IMR-90 (cell line): Measurements from ENCODE around the gene ASPG. TPM values are rescaled to one million over a fixed set of nuclear protein-coding genes. Genes with fewer than 3 reads are reported as not detected.

Experiments used
- ATAC-seq: fragments of 200-7000 bp; cut with Tn5 transposase; 2 replicates; pipeline ENCODE4 v1.9.1; 2020; ENCODE audit warnings: low read depth, mild to moderate bottlenecking, moderate library complexity
- BruUV-seq: library from RNA; stranded (reverse); fragments of 400-500 nt; replicated peaks from 2 replicates; lab custom pipeline; 2021; lab: Mats Ljungman, UMichigan
- CTCF ChIA-PET: fragments of 300-600 bp; formaldehyde crosslinking; extraction: SDS; loops from one replicate; lab custom pipeline; 2021; ENCODE audit warnings: antibody characterized with exemption; lab: Yijun Ruan, JAX
- POLR2A ChIA-PET: fragments of 300-600 bp; sonication (Branson Sonifier 250); formaldehyde crosslinking; loops from one replicate; lab custom pipeline; 2022; ENCODE audit warnings: antibody characterized with exemption; ENCODE audit not compliant: unreplicated experiment; lab: Charles Lee
- DNase-seq: peaks from one replicate; pipeline ENCODE4 v3.0.0; 2013
- H2AFZ ChIP-seq: replicated peaks from 2 replicates; pipeline ENCODE3; 2013; ENCODE audit warnings: low read length, mild to moderate bottlenecking; ENCODE audit not compliant: poor library complexity
- H2AK5ac ChIP-seq: 2 replicates; pipeline ENCODE4 v1.6.1; 2013; ENCODE audit warnings: low read depth, low read length, inconsistent platforms
- H2AK9ac ChIP-seq: replicated peaks from 2 replicates; pipeline ENCODE3; 2013; ENCODE audit warnings: mild to moderate bottlenecking, low read depth, low read length, moderate library complexity; ENCODE audit not compliant: poor library complexity
- H2BK120ac ChIP-seq: 2 replicates; pipeline ENCODE4 v1.6.1; 2013; ENCODE audit warnings: low read depth, low read length, inconsistent platforms
- H2BK15ac ChIP-seq: 3 replicates; pipeline ENCODE4 v1.6.1; 2013; ENCODE audit warnings: low read depth, low read length, inconsistent platforms
- H2BK20ac ChIP-seq: 2 replicates; pipeline ENCODE4 v1.6.1; 2013; ENCODE audit warnings: low read depth, mild to moderate bottlenecking, inconsistent platforms, low read length, moderate library complexity
- H2BK5ac ChIP-seq: 2 replicates; pipeline ENCODE4 v1.6.1; 2013; ENCODE audit warnings: mild to moderate bottlenecking, low read depth, low read length, inconsistent platforms; ENCODE audit not compliant: poor library complexity, severe bottlenecking
- H3K14ac ChIP-seq: replicated peaks from 2 replicates; pipeline ENCODE4 v1.6.1; 2013; ENCODE audit warnings: low read depth, low read length, inconsistent platforms
- H3K18ac ChIP-seq: 2 replicates; pipeline ENCODE4 v1.6.1; 2013; ENCODE audit warnings: low read depth, low read length, control low read depth
- H3K23ac ChIP-seq: 2 replicates; pipeline ENCODE4 v1.6.1; 2013; ENCODE audit warnings: low read depth, low read length, inconsistent platforms
- H3K27ac ChIP-seq: 2 replicates; pipeline ENCODE4 v1.5.1; 2013; ENCODE audit warnings: mild to moderate bottlenecking, control low read depth, low read length; ENCODE audit not compliant: insufficient read depth
- H3K27me3 ChIP-seq: 2 replicates; pipeline ENCODE4 v1.6.1; 2013; ENCODE audit warnings: low read length; ENCODE audit not compliant: control insufficient read depth, insufficient read depth
- H3K36me3 ChIP-seq: 2 replicates; pipeline ENCODE4 v1.6.1; 2013; ENCODE audit warnings: low read length, mixed read lengths; ENCODE audit not compliant: control insufficient read depth, insufficient read depth
- H3K4ac ChIP-seq: 2 replicates; pipeline ENCODE4 v1.6.1; 2013; ENCODE audit warnings: low read depth, low read length, inconsistent platforms
- H3K4me1 ChIP-seq: 2 replicates; pipeline ENCODE4 v1.6.1; 2013; ENCODE audit warnings: low read length, mixed read lengths; ENCODE audit not compliant: control insufficient read depth, insufficient read depth
- H3K4me2 ChIP-seq: 2 replicates; pipeline ENCODE4 v1.6.1; 2013; ENCODE audit warnings: low read depth, mild to moderate bottlenecking, control low read depth, low read length, moderate library complexity
- H3K4me3 ChIP-seq: 2 replicates; pipeline ENCODE4 v1.5.1; 2013; ENCODE audit warnings: low read depth, mild to moderate bottlenecking, control low read depth, low read length, moderate library complexity; ENCODE audit not compliant: insufficient read depth
- H3K56ac ChIP-seq: 2 replicates; pipeline ENCODE4 v1.6.1; 2013; ENCODE audit warnings: low read length, inconsistent platforms; ENCODE audit not compliant: insufficient read depth; ENCODE audit errors: extremely low read depth
- H3K79me1 ChIP-seq, 2 experiments: 2 replicates each; pipeline ENCODE4 v1.6.1; 2013; ENCODE audit warnings: low read length in 2 of 2, inconsistent platforms in 1 of 2, low read depth in 1 of 2
- H3K9ac ChIP-seq: 2 replicates; pipeline ENCODE4 v1.6.1; 2013; ENCODE audit warnings: low read depth, low read length, control low read depth
- H3K9me1 ChIP-seq: 2 replicates; pipeline ENCODE4 v1.6.1; 2013; ENCODE audit warnings: low read length, inconsistent platforms; ENCODE audit not compliant: insufficient read depth
- H3K9me3 ChIP-seq: 2 replicates; pipeline ENCODE4 v1.6.1; 2013; ENCODE audit warnings: low read length; ENCODE audit not compliant: control insufficient read depth, insufficient read depth
- H4K20me1 ChIP-seq: 2 replicates; pipeline ENCODE4 v1.6.1; 2013; ENCODE audit warnings: low read length, inconsistent platforms; ENCODE audit not compliant: insufficient read depth
- H4K5ac ChIP-seq: 2 replicates; pipeline ENCODE4 v1.6.1; 2013; ENCODE audit warnings: mild to moderate bottlenecking, low read depth, low read length, control low read depth
- H4K8ac ChIP-seq, 2 experiments: 2 replicates each; pipeline ENCODE4 v1.6.1; 2013; ENCODE audit warnings: low read depth in 2 of 2, low read length in 2 of 2, control low read depth in 1 of 2, inconsistent platforms in 1 of 2
- H4K91ac ChIP-seq: 2 replicates; pipeline ENCODE4 v1.6.1; 2013; ENCODE audit warnings: low read depth, low read length, inconsistent platforms; ENCODE audit not compliant: insufficient read depth
- BHLHE40 ChIP-seq: fragments of 150-350 bp; IDR thresholded peaks from 2 replicates; pipeline ENCODE4 v1.6.1; 2016; ENCODE audit warnings: mild to moderate bottlenecking, low read depth, low read length
- CEBPB ChIP-seq: IDR thresholded peaks from 2 replicates; pipeline ENCODE4 v1.6.1; 2012; ENCODE audit warnings: low read depth, low read length, improper control_type of control experiment
- CHD1 ChIP-seq: IDR thresholded peaks from 2 replicates; pipeline ENCODE4 v1.6.1; 2012; ENCODE audit warnings: low read depth, low read length, improper control_type of control experiment
- FOS ChIP-seq: fragments of 150-350 bp; IDR thresholded peaks from 2 replicates; pipeline ENCODE4 v1.6.1; 2016; ENCODE audit warnings: low read depth, low read length
- MAFK ChIP-seq: IDR thresholded peaks from 2 replicates; pipeline ENCODE4 v1.6.1; 2012; ENCODE audit warnings: low read depth, low read length, improper control_type of control experiment
- MAZ ChIP-seq: IDR thresholded peaks from 2 replicates; pipeline ENCODE4 v1.6.1; 2012; ENCODE audit warnings: low read depth, mild to moderate bottlenecking, low read length, improper control_type of control experiment, moderate library complexity, borderline replicate concordance
- MXI1 ChIP-seq: IDR thresholded peaks from 2 replicates; pipeline ENCODE4 v1.6.1; 2012; ENCODE audit warnings: low read depth, mild to moderate bottlenecking, low read length, moderate library complexity, borderline replicate concordance
- NFE2L2 ChIP-seq: fragments of 150-350 bp; IDR thresholded peaks from 2 replicates; pipeline ENCODE4 v1.6.1; 2016; ENCODE audit warnings: low read depth, mild to moderate bottlenecking, low read length
- POLR2A ChIP-seq: IDR thresholded peaks from 2 replicates; pipeline ENCODE4 v1.6.1; 2012; ENCODE audit warnings: mild to moderate bottlenecking, low read depth, low read length
- RAD21 ChIP-seq: IDR thresholded peaks from 2 replicates; pipeline ENCODE4 v1.6.1; 2012; ENCODE audit warnings: low read length, improper control_type of control experiment
- RCOR1 ChIP-seq: IDR thresholded peaks from 2 replicates; pipeline ENCODE4 v1.6.1; 2012; ENCODE audit warnings: mild to moderate bottlenecking, low read length, improper control_type of control experiment; ENCODE audit not compliant: insufficient replicate concordance
- RFX5 ChIP-seq: IDR thresholded peaks from 2 replicates; pipeline ENCODE4 v1.8.0; 2012; ENCODE audit warnings: low read depth, mild to moderate bottlenecking, low read length, moderate library complexity
- SMC3 ChIP-seq: fragments of 150-350 bp; IDR thresholded peaks from 2 replicates; pipeline ENCODE4 v1.6.1; 2016; ENCODE audit warnings: low read depth, mild to moderate bottlenecking, antibody characterized with exemption, low read length, moderate library complexity
- USF2 ChIP-seq: fragments of 150-350 bp; IDR thresholded peaks from 2 replicates; pipeline ENCODE4 v1.6.1; 2017; ENCODE audit warnings: mild to moderate bottlenecking, antibody characterized with exemption, low read length, low read depth
- WGBS, 2 experiments: methylation state at CpG; one replicate each; pipeline versions ENCODE4 v1.1.5 to v1.1.7; 2013; ENCODE audit warnings: missing lambda C conversion rate in 2 of 2; ENCODE audit not compliant: insufficient read length in 1 of 2; ENCODE audit errors: extremely low coverage in 2 of 2; 5-methylcytosine and 5-hydroxymethylcytosine counted together
- dilution Hi-C: fragments of 300-500 bp; cut with HindIII; formaldehyde crosslinking; loops from one replicate; pipeline ENCODE4 v1.14.3; 2018; ENCODE audit warnings: low sequenced_read_pairs; ENCODE audit not compliant: unreplicated experiment
- in situ Hi-C: fragments of 300-500 bp; cut with MboI; formaldehyde crosslinking; loops from 3 replicates; pipeline ENCODE4 v1.14.3; 2019; ENCODE audit warnings: low sequenced_read_pairs, inconsistent platforms, mixed read lengths
- intact Hi-C: fragments of 100-400 bp; cut with micrococcal nuclease; formaldehyde crosslinking; loops from 2 replicates; pipeline ENCODE4 v1.10.0; 2022
- polyA plus RNA-seq, 3 experiments: library from polyadenylated mRNA; depleted of rRNA; stranded (reverse); fragments of >200 nt; gene quantifications; 2 replicates each; pipeline ENCODE4 v1.2.3, GENCODE V29; 2012; ENCODE audit warnings: low replicate concordance in 1 of 3
- total RNA-seq: library from RNA; depleted of rRNA; stranded (reverse); fragments of >200 nt; gene quantifications from 2 replicates; pipeline ENCODE4 v1.2.3, GENCODE V29; 2012
- TF ChIP-seq, protein P1 (sequence below): fragments of 150-350 bp; IDR thresholded peaks from 2 replicates; pipeline ENCODE4 v1.6.1; 2016; ENCODE audit warnings: low read depth, mild to moderate bottlenecking, low read length, moderate library complexity, borderline replicate concordance
- TF ChIP-seq, protein P2 (sequence below): conservative IDR thresholded peaks from 2 replicates; pipeline ENCODE4 v1.5.1; 2012; ENCODE audit warnings: mild to moderate bottlenecking, low read depth, low read length, improper control_type of control experiment

ASPG gene
- total and polyA plus RNA-seq, 2 of the 4 experiments (the other 2 are of a cell fraction), result not detected

DNA sequence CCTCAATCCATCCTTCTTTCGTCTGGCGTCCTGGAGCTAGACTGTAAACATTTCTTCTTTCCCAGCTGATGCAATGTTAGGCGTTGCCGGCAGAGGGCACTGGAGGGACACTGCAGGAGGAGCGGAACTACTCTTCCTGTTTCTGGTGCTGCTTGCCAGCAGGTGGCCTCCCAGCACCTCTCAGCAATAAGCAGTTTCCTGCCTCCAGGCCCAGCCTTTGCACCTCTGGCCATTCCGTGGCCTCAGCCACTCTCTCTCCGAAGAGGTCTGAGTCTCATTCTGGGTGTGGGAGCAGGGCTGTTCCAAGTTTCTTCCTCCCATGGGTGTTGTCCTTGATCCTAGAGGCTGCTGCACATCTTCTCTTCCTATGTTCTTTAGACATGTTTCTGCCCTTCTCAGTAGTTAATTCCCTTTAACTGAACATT is 7.5 kb upstream of the ASPG start:
- Histone ChIP-seq H4K5ac (no peak overlapping the region), H3K4me2 (no peak overlapping the region), H3K36me3 (no peaks in the 10 kb centered on the region), H3K4me1 (no peaks in the 10 kb centered on the region), H2BK15ac (no peak overlapping the region), H2AK9ac (no peak overlapping the region), H4K20me1 (no peaks in the 10 kb centered on the region), H3K9me1 (no peaks in the 10 kb centered on the region), H3K23ac (no peak overlapping the region), H3K4me3 (no peak overlapping the region), H4K8ac (no peak overlapping the region), H3K27ac (no peak overlapping the region), H3K14ac (no peak overlapping the region), H3K18ac (no peak overlapping the region), H4K91ac (no peak overlapping the region), H3K56ac (no peak overlapping the region), H3K4ac (no peak overlapping the region), H2BK5ac (no peak overlapping the region), H3K9ac (no peak overlapping the region), H3K27me3 (no peaks in the 10 kb centered on the region), H3K9me3 (no peaks in the 10 kb centered on the region), H2AK5ac (no peak overlapping the region), H2BK20ac (no peak overlapping the region), H2BK120ac (no peak overlapping the region), H2AFZ (peak overlapping the region; percentile 64), H3K79me1 (no peaks in the 10 kb centered on the region)
- intact Hi-C loops (loop anchor here (1.0 to 10.0 kb wide), 3 partner anchors 273 to 562 kb away; no protein-coding TSS in a partner anchor), dilution Hi-C loops (no loop called here), in situ Hi-C loops (loop anchor here (25.0 kb wide), 2 partner anchors 484 to 559 kb away; no protein-coding TSS in a partner anchor)
- ChIA-PET POLR2A (no interaction called here), CTCF (interaction anchor here (0.6 to 1.1 kb wide), 11 partner anchors 9 to 680 kb away, joined by 3 to 7 read pairs (median 3); no protein-coding TSS in a partner anchor)
- ATAC-seq, result peak; percentile 100
- TF ChIP-seq CEBPB, result peak; percentile 70; the same call in 1 of the 2 replicates
- no peak for TF ChIP-seq NFE2L2
- TF ChIP-seq, protein P1, sequence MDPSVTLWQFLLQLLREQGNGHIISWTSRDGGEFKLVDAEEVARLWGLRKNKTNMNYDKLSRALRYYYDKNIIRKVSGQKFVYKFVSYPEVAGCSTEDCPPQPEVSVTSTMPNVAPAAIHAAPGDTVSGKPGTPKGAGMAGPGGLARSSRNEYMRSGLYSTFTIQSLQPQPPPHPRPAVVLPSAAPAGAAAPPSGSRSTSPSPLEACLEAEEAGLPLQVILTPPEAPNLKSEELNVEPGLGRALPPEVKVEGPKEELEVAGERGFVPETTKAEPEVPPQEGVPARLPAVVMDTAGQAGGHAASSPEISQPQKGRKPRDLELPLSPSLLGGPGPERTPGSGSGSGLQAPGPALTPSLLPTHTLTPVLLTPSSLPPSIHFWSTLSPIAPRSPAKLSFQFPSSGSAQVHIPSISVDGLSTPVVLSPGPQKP, result no peak
- no peak for TF ChIP-seq USF2
- no peak for TF ChIP-seq RFX5
- peak; percentile 79 for TF ChIP-seq RAD21
- TF ChIP-seq POLR2A, result no peak
- no peak for TF ChIP-seq CHD1
- TF ChIP-seq FOS, result no peak
- peak; percentile 83 for TF ChIP-seq SMC3
- TF ChIP-seq, protein P2, sequence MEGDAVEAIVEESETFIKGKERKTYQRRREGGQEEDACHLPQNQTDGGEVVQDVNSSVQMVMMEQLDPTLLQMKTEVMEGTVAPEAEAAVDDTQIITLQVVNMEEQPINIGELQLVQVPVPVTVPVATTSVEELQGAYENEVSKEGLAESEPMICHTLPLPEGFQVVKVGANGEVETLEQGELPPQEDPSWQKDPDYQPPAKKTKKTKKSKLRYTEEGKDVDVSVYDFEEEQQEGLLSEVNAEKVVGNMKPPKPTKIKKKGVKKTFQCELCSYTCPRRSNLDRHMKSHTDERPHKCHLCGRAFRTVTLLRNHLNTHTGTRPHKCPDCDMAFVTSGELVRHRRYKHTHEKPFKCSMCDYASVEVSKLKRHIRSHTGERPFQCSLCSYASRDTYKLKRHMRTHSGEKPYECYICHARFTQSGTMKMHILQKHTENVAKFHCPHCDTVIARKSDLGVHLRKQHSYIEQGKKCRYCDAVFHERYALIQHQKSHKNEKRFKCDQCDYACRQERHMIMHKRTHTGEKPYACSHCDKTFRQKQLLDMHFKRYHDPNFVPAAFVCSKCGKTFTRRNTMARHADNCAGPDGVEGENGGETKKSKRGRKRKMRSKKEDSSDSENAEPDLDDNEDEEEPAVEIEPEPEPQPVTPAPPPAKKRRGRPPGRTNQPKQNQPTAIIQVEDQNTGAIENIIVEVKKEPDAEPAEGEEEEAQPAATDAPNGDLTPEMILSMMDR, result peak; percentile 100
- TF ChIP-seq MAFK, result no peak; the same call in 1 of the 2 replicates
- TF ChIP-seq MXI1, result no peak
- 0 out of 2 replicates have a peak, but pooled peaks have one; percentile 18 for TF ChIP-seq MAZ
- no peak for TF ChIP-seq BHLHE40
- no peak for TF ChIP-seq RCOR1
- DNase-seq, result peak; percentile 80
- 0% methylated on average over 4 of the region's 7 CpGs; no CpG with 5 or more reads in 1 of the 2 experiments for WGBS, 2 experiments
- BruUV-seq, result no TSS peak
